GM12878 (cell line): Measurements from ENCODE around the gene SPTY2D1. TPM values are rescaled to one million over a fixed set of nuclear protein-coding genes. Genes with fewer than 3 reads are reported as not detected.

Experiments
- BCL11A ChIP-seq: IDR thresholded peaks from 2 replicates; pipeline ENCODE4 v1.6.1; 2011; ENCODE audit warnings: low read depth, low read length
- BHLHE40 ChIP-seq, 2 experiments: fragments of 450-650 bp in 1 of 2; IDR thresholded peaks; 2 replicates each; pipeline ENCODE4 v1.6.1; 2011 to 2017; ENCODE audit warnings: low read depth in 2 of 2, borderline replicate concordance in 1 of 2, improper control_type of control experiment in 1 of 2, low read length in 1 of 2, mild to moderate bottlenecking in 1 of 2
- CHD2 ChIP-seq: IDR thresholded peaks from 2 replicates; pipeline ENCODE4 v1.6.1; 2011; ENCODE audit warnings: low read depth, low read length, improper control_type of control experiment, borderline replicate concordance
- CREM ChIP-seq: IDR thresholded peaks from 2 replicates; pipeline ENCODE4 v1.6.1; 2014; ENCODE audit warnings: antibody characterized with exemption, low read depth
- DPF2 ChIP-seq: fragments of 450-650 bp; IDR thresholded peaks from 2 replicates; pipeline ENCODE4 v1.6.1; 2017; ENCODE audit warnings: mild to moderate bottlenecking
- EGR1 ChIP-seq, 2 experiments: IDR thresholded peaks; 1 replicate in 1 of 2; 2 replicates in 1 of 2; pipeline ENCODE4 v1.6.1; 2011 to 2012; ENCODE audit warnings: low read depth in 2 of 2, low read length in 2 of 2, borderline replicate concordance in 1 of 2, mild to moderate bottlenecking in 1 of 2, moderate library complexity in 1 of 2
- ETV6 ChIP-seq, 2 experiments: fragments of 450-650 bp in 1 of 2; IDR thresholded peaks in 1 of 2; conservative IDR thresholded peaks in 1 of 2; 2 replicates each; pipeline ENCODE4 v1.6.1; 2014; ENCODE audit warnings: antibody characterized with exemption in 1 of 2, borderline replicate concordance in 1 of 2, low read depth in 1 of 2, mild to moderate bottlenecking in 1 of 2, moderate library complexity in 1 of 2
- EZH2 ChIP-seq: IDR thresholded peaks from 2 replicates; pipeline ENCODE4 v1.6.1; 2012; ENCODE audit warnings: low read depth, mild to moderate bottlenecking, control low read depth, inconsistent platforms, low read length, borderline replicate concordance; ENCODE audit not compliant: control insufficient read depth
- GATAD2B ChIP-seq: fragments of 450-650 bp; conservative IDR thresholded peaks from 2 replicates; pipeline ENCODE4 v1.6.1; 2017; ENCODE audit warnings: low read depth, mild to moderate bottlenecking, moderate library complexity
- JUND ChIP-seq: IDR thresholded peaks from 2 replicates; pipeline ENCODE4 v1.6.1; 2012; ENCODE audit warnings: low read depth, mild to moderate bottlenecking, low read length, improper control_type of control experiment, moderate library complexity
- MYB ChIP-seq: fragments of 150-350 bp; IDR thresholded peaks from 2 replicates; pipeline ENCODE4 v1.6.1; 2014; ENCODE audit warnings: mild to moderate bottlenecking, low read depth, low read length, borderline replicate concordance
- NBN ChIP-seq: fragments of 450-650 bp; IDR thresholded peaks from 2 replicates; pipeline ENCODE4 v1.6.1; 2016
- RAD51 ChIP-seq: fragments of 450-650 bp; IDR thresholded peaks from 2 replicates; pipeline ENCODE4 v1.6.1; 2016; ENCODE audit warnings: moderate library complexity, mild to moderate bottlenecking, inconsistent platforms
- RUNX3 ChIP-seq: IDR thresholded peaks from 2 replicates; pipeline ENCODE4 v1.6.1; 2012; ENCODE audit warnings: low read length, inconsistent platforms
- SP1 ChIP-seq: IDR thresholded peaks from one replicate; pipeline ENCODE4 v1.6.1; 2011; ENCODE audit warnings: low read depth, low read length
- SPI1 ChIP-seq: IDR thresholded peaks from 2 replicates; pipeline ENCODE4 v1.6.1; 2011; ENCODE audit warnings: low read depth, mild to moderate bottlenecking, low read length, moderate library complexity, borderline replicate concordance; ENCODE audit not compliant: insufficient read depth
- polyA plus RNA-seq, 11 experiments: library from polyadenylated mRNA; depleted of rRNA in 4 of 11; unstranded in 6 of 11; stranded (reverse) in 5 of 11; fragments of >200 nt; fragmentation: Nextera tagmentation in 4 of 11; fragmentation: Illumina TruSeq in 1 of 11; extraction: Ambion mirVana in 4 of 11; extraction: Trizol in 1 of 11; gene quantifications; 1 replicate in 1 of 11; 2 replicates in 10 of 11; pipeline versions ENCODE4 v1.2.1 to v1.2.3, GENCODE V29; 2011 to 2016; ENCODE audit warnings: inconsistent platforms in 2 of 11, missing spikeins in 2 of 11, low read depth in 1 of 11
- total RNA-seq, 4 experiments: library from RNA; depleted of rRNA in 3 of 4; stranded (reverse); fragments of >200 nt in 3 of 4; fragmentation: Illumina TruSeq in 1 of 4; extraction: Trizol in 1 of 4; gene quantifications; 2 replicates each; pipeline versions ENCODE4 v1.2.1 to v1.2.3, GENCODE V29; 2013 to 2021
- TF ChIP-seq, protein P1 (sequence below): fragments of 450-650 bp; IDR thresholded peaks from 2 replicates; pipeline ENCODE4 v1.6.1; 2017; ENCODE audit warnings: mild to moderate bottlenecking, low read depth, inconsistent platforms; ENCODE audit not compliant: poor library complexity, severe bottlenecking
- TF ChIP-seq, protein P2 (sequence below): IDR thresholded peaks from 2 replicates; pipeline ENCODE4 v1.6.1; 2012; ENCODE audit warnings: improper control_type of control experiment, low read depth, low read length; ENCODE audit not compliant: insufficient replicate concordance
- TF ChIP-seq, protein P3 (sequence below): IDR thresholded peaks from 2 replicates; pipeline ENCODE4 v1.6.1; 2011; ENCODE audit warnings: low read depth, low read length, improper control_type of control experiment, borderline replicate concordance
- TF ChIP-seq, protein P4 (sequence below): IDR thresholded peaks from 2 replicates; pipeline ENCODE4 v1.6.1; 2012; ENCODE audit warnings: low read depth, low read length, improper control_type of control experiment

SPTY2D1 gene
- total and polyA plus RNA-seq, 10 of the 15 experiments (the other 5 are each of a cell fraction or from before 2014, with no cell fraction given), result 4.6 to 31.1 (median 15.5) TPM

DNA sequence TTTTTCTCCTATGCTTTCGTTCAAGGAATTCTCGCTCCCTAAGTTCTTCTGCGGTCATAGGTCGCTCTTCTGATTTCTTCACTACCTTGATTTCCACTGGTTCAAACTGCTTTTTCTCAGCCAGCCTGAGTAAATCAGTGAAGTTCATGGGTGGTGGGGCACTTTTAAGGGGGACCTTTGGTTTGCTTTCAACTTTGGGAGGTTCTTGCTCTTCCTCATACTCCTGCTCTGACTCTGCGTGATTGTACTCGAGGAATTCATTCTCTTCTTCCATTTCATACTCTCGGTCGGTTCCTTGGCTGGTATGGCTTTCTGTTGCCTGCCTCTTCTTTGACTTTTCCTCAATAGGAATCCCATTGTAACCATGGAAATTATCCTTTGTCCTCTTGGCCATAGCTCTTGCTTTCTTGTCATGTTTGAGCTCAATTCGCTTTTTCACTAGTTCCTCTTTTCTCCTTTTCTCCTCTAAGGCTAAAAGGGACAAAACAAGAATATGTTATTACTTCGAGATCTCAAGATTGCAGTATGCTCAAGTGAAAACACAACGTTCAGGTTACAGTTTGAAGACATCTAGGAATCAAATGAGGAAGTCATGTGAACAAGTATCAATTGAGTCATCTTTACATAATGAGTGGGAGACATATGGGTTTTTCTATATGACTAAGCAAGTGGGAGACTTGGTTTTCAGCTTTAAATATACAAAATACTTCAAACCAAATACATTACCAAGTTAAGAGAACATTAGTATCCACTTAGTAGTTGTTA, 18.3 kb downstream of the SPTY2D1 start (continued):
- TF ChIP-seq, protein P1, sequence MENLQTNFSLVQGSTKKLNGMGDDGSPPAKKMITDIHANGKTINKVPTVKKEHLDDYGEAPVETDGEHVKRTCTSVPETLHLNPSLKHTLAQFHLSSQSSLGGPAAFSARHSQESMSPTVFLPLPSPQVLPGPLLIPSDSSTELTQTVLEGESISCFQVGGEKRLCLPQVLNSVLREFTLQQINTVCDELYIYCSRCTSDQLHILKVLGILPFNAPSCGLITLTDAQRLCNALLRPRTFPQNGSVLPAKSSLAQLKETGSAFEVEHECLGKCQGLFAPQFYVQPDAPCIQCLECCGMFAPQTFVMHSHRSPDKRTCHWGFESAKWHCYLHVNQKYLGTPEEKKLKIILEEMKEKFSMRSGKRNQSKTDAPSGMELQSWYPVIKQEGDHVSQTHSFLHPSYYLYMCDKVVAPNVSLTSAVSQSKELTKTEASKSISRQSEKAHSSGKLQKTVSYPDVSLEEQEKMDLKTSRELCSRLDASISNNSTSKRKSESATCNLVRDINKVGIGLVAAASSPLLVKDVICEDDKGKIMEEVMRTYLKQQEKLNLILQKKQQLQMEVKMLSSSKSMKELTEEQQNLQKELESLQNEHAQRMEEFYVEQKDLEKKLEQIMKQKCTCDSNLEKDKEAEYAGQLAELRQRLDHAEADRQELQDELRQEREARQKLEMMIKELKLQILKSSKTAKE, result peak; percentile 96
- TF ChIP-seq RAD51 (peak; percentile 85), DPF2 (peak; percentile 94), GATAD2B (no peak), JUND (peak; percentile 92), NBN (peak; percentile 29; the same call in 1 of the 2 replicates), CREM (peak; percentile 59; the same call in 1 of the 2 replicates), SPI1 (peak; percentile 93), EGR1 (IDR thresholded peaks at IDR 0.05; ENCODE audit: borderline replicate concordance in 1 of 2, low read depth in 2 of 2, low read length in 2 of 2) (no peak), RUNX3 (peak; percentile 92), CHD2 (0 out of 2 replicates have a peak, but pooled peaks have one; percentile 27), SP1 (no peak), ETV6 (conservative IDR thresholded peaks at IDR 0.05 in 1 of 2, IDR thresholded peaks at IDR 0.05 in 1 of 2; ENCODE audit: borderline replicate concordance in 1 of 2, low read depth in 1 of 2) (peak in 1 of 2 experiments; percentile 57; a peak in 1 of 4 replicates), BHLHE40 (IDR thresholded peaks at IDR 0.05; ENCODE audit: borderline replicate concordance in 1 of 2, low read depth in 2 of 2, low read length in 1 of 2) (peak; percentile 76 to 86; a peak in 3 of 4 replicates), MYB (no peak), EZH2 (no peak), BCL11A (peak; percentile 82)
- TF ChIP-seq, protein P2, sequence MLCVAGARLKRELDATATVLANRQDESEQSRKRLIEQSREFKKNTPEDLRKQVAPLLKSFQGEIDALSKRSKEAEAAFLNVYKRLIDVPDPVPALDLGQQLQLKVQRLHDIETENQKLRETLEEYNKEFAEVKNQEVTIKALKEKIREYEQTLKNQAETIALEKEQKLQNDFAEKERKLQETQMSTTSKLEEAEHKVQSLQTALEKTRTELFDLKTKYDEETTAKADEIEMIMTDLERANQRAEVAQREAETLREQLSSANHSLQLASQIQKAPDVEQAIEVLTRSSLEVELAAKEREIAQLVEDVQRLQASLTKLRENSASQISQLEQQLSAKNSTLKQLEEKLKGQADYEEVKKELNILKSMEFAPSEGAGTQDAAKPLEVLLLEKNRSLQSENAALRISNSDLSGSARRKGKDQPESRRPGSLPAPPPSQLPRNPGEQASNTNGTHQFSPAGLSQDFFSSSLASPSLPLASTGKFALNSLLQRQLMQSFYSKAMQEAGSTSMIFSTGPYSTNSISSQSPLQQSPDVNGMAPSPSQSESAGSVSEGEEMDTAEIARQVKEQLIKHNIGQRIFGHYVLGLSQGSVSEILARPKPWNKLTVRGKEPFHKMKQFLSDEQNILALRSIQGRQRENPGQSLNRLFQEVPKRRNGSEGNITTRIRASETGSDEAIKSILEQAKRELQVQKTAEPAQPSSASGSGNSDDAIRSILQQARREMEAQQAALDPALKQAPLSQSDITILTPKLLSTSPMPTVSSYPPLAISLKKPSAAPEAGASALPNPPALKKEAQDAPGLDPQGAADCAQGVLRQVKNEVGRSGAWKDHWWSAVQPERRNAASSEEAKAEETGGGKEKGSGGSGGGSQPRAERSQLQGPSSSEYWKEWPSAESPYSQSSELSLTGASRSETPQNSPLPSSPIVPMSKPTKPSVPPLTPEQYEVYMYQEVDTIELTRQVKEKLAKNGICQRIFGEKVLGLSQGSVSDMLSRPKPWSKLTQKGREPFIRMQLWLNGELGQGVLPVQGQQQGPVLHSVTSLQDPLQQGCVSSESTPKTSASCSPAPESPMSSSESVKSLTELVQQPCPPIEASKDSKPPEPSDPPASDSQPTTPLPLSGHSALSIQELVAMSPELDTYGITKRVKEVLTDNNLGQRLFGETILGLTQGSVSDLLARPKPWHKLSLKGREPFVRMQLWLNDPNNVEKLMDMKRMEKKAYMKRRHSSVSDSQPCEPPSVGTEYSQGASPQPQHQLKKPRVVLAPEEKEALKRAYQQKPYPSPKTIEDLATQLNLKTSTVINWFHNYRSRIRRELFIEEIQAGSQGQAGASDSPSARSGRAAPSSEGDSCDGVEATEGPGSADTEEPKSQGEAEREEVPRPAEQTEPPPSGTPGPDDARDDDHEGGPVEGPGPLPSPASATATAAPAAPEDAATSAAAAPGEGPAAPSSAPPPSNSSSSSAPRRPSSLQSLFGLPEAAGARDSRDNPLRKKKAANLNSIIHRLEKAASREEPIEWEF, result peak; percentile 30
- TF ChIP-seq, protein P3, sequence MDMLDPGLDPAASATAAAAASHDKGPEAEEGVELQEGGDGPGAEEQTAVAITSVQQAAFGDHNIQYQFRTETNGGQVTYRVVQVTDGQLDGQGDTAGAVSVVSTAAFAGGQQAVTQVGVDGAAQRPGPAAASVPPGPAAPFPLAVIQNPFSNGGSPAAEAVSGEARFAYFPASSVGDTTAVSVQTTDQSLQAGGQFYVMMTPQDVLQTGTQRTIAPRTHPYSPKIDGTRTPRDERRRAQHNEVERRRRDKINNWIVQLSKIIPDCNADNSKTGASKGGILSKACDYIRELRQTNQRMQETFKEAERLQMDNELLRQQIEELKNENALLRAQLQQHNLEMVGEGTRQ, result peak; percentile 24; the same call in 1 of the 2 replicates
- TF ChIP-seq, protein P4, sequence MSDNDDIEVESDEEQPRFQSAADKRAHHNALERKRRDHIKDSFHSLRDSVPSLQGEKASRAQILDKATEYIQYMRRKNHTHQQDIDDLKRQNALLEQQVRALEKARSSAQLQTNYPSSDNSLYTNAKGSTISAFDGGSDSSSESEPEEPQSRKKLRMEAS, result no peak
